Activated naive CD4-positive, alpha-beta T cell treated with anti-CD3 and anti-CD28 coated beads, Interleukin-2, amount 50 U/mL, for 16 hours (primary cell): ENCODE measurements around the gene MXD1.
"Not testable (repeated sequence)": the region's sequence is repeated elsewhere in the genome, so short reads cannot be mapped to it uniquely, and the experiment has no call there.

Experiments
- DNase-seq: peaks from one replicate; pipeline ENCODE4 v3.0.0-alpha.2; 2020

The MXD1 gene, protein sequence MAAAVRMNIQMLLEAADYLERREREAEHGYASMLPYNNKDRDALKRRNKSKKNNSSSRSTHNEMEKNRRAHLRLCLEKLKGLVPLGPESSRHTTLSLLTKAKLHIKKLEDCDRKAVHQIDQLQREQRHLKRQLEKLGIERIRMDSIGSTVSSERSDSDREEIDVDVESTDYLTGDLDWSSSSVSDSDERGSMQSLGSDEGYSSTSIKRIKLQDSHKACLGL

DNA sequence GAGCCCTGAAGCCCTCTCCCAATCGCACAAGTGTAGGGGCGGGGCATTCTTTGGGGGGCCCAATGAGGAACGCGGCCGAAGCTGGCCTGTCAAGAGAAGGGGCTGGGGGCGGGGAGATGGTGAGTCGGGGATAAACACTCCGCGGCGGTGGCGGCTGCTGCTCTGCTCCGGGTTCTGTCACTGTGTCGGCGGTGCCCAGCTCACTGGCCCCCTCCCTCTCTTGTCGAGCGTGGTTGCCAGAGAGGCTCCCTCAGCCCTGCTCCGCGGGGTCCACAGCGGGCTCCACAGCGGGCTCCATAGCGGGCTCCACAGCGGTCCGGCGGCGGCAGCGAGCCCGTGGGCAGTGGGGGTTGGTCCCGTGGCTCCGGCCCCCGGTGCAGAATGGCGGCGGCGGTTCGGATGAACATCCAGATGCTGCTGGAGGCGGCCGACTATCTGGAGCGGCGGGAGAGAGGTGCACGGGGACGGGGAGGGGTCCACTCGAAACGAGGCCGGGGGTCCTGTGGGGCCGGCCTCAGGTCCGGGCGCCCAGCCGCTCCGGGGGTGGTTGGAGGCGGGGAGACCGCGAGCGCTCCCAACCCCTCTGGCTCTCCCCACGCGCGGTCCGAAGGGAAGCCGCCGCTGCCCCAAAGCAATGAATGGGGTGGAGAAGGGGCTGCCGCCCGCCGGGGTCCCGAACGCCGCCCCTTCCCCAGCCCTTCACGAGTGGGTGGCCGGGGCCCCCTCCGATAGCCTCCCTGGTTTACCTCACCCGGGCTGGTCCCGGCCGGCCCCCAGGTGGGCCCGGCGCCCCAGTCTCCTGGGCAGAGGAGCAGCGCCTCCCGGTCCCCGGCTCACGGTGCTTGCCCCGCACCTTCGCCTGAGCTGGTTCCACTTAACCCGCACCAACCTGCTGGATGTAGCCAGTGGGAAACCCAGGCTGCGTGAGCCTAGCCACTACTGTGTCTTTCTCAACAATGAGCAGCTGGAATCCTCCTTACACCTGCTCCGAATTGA is at the start of gene MXD1:
Gene MXD1, plus strand, starts transcription at position 160 of the 996 bp plus-strand sequence. Its CDS starts 222 bp downstream, at position 382.
- DNase-seq = peak; percentile 100

DNA sequence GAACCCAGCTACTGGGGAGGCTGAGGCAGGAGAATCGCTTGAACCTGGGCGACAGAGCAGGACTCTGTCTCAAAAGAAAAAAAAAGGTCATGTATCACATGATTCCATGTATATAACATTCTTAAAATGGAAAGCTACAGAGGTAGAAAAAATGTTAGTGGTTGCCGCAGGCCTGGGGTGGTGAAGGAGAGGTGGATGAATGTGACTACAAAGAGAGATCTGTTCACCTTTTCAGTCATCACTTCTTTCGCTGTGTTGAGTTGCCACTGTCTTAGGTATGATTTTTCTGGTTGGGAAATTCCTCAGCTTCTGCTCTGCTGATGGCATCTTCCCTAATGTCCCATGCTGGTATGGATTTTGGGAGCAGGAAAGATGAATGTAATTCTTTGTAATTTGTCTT is 26.5 kb upstream of the MXD1 start:
- no peak for DNase-seq

DNA sequence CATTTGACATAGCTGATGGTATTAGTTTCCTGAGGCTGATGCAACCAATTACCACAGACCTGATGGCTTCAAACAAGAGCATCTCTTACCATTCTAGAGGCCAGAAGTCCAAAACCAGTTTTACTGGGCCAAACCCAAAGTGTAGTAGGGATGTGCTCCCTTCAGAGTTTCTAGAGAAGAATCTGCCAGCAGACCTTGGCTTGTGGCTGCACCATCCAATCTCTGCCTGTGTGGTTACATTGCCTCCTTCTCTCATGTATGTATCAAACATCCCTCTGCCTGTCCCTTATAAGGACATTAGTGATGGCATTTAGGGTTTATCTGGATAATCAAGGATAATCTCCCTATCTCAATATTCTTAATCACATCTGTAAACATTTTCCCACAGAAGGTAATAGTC is 25.6 kb upstream of the MXD1 start:
- DNase-seq = no peak

DNA sequence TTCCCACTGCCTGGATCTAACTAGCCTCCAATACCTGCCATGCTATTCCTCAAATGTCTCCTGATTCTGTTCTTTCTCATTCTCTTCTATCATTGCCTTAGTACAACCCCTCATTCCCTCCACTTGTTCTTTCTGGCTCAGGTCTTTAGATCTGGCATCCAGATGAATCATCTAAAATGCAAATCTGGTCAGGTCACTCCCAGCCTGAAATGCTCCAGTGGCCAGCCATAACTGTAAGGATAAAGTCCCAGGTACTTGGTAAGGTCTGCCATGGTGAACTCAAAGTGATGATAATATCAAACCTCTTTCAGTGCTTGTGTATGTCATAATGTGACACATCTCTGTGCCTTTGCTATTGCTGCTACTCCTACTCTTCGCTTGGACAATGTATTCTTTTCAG is 24.0 kb upstream of the MXD1 start:
- DNase-seq = no peak

- not testable (repeated sequence) for DNase-seq
Measured at GRCh38 chr2:69892838-69893424, 22.0 kb upstream of the MXD1 start.

GRCh38 chr2:69893684-69894551 is 21.0 kb upstream of the MXD1 start, which contains the start of gene SNRNP27:
Gene SNRNP27, plus strand, starts transcription at chr2:69893956. Its CDS starts 29 bp downstream, at chr2:69893985.
- peak; percentile 81 for DNase-seq

DNA sequence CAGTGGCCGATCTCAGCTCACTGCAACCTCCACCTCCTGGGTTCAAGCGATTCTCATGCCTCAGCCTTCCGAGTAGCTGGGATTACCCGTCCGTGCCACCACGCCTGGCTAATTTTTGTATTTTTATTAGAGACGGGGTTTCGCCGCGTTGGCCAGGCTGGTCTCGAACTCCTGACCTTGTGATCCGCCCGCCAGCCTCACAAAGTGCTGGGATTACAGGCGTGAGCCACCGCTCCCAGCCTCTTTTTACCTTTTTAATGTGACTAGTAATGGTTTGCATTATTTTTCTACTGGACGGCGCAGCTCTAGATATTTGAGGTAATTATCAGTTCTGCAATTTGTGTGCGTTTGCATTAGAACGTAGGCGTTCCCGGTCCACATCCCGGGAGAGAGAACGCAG is 20.2 kb upstream of the MXD1 start:
- not testable (repeated sequence) for DNase-seq

GRCh38 chr2:69902213-69902922 is 12.5 kb upstream of the MXD1 start:
- no peak for DNase-seq

GRCh38 chr2:69907216-69907615 is 7.7 kb upstream of the MXD1 start:
- DNase-seq = no peak

GRCh38 chr2:69911985-69912563 is 2.8 kb upstream of the MXD1 start:
- no peak for DNase-seq

DNA sequence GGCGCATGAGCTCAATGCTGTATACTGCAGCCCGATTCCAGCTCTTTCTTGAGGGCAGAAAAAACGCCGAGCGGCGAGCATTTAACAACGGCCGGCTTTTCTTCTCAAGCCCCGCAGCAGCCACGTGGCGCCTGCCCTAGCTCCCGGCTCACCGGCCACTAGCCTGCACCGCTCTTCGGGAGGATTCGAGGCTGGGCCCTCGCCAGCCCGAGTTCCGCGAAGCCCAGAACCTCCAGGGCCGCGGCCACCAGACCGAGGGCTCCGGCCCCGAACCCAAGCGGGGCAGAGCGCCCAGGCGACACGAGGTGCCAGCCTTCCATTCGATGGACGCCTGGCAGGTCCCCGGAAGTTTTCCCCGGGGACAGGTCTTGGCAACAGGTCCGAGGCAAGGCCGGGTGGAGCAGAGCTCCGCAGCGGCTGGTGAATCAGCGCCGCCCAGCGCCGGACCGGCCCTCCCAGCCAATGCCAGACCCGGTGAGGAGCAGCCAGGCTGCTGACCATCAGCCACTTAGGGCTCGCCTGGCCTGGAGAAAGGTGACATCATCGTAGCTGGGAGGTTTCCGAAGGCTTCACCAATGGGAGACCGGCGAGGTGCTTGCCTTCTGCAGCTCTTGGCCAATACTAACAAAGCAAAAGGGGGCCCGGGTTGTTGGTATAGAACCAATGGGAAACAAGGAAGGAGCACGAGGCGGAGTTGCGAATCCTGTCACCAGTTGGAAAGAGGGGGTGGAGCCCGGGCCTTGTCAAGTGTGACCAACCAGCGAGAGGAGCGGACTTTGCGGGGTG is 552 bp upstream of the MXD1 start:
- DNase-seq = peak; percentile 42

DNA sequence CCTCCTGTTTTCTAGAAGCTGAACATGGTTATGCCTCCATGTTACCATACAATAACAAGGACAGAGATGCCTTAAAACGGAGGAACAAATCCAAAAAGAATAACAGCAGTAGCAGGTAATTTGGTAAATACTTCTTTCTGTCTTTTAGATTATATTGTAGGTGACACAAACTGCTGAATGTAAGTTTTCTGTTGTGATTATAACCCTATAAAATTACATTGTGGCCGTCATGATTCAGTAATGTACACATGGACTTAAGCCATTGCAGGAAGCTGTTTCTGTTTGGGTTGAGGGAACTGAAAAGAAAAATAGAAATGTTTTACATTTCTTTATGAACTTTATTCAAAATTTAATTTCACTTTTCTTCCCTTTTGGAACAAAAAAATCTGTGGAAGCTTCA is 1.2 kb downstream of the MXD1 start:
- no peak for DNase-seq

- no peak for DNase-seq
Measured at GRCh38 chr2:69917852-69918251, 2.9 kb downstream of the MXD1 start.

GRCh38 chr2:69918401-69918800 is 3.5 kb downstream of the MXD1 start:
- DNase-seq = no peak

DNA sequence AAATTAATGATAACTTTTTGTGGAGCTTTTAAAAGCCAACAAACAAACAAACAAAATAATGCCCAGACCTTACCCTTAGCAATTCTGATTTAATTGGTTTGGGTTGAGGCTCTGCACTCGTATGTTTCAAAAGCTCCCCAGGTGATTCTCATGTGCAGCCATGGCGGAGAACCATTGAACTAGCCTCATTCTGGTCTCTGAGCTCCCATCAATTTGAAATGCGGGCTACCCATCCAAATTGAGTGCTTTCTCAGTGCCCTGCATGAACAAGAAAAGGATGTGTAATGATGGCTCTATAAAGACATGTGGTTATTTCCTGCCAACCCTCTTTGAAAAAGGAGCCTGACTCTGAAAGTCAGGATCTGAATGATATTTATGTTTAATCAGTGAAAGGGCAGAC is 8.2 kb downstream of the MXD1 start:
- DNase-seq = no peak

- no peak for DNase-seq
Measured at GRCh38 chr2:69926849-69927515, 12.1 kb downstream of the MXD1 start.

DNA sequence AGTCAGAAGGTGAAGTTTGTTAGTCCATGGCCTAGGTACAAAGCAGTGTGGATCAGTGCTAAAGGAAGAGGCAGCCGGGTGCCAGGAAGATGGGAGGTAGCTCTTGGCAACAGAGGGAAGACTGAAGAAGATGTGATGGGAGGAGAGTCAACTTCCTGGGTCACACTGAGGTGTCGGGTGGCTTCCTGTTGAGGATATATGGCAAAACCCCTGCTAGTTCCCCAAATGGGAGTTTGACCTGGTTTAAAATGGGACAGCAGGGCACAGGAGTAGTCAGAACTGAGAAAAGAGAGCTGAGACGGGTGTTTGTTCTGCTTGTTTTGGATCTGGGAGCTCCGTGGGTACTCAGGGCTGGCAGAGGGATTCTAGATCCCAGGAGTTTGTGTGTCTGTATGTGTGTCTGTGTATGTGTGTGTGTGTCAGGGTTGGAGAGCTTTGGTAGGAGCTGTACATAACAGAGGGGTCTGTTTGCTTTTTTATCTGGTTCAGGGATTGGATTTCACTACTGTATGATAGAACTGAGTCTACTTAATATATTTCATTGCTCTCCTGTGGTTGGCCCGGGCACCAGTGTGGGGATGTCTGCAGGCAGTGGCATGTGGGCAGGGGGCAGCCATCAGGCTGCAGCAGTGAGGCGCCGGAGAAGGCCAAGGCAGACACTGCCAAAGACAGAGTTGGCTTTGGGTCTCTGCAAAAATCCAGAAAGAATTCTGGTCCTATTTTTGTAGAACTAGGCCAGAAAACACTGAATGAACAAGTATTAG is 17.1 kb downstream of the MXD1 start:
- no peak for DNase-seq

GRCh38 chr2:69932596-69932922 is 17.6 kb downstream of the MXD1 start:
- no peak for DNase-seq

DNA sequence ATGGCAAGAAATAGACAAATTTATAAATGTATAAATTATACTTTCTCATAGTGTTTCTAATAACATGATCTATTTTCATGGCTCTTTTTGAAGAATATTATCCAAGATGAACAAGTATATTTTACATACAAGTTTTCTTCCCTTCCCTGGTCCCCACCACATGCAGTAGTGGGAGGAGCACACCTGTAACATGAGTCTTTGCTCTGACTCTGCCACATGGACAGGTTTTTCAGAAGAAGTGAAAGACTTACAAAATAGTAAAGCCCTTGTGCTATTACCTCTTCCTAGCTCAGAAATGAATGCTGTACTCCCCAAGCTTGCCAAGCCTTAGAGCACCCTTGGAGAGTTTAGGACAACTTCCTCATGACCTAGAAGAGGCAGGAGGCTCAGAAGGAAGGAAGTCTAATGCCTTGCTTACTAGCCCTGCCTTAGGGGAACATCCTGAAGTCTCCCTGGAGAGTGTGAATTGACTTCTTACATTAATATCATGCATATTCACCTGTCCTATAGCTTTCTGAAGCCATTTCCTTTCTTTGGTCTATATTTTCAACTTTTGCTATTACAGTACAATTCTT is 18.4 kb downstream of the MXD1 start:
- DNase-seq = no peak
